Heart right ventricle (tissue), 16 donors: ENCODE results near the gene GALM. TPM values are rescaled to one million over a fixed set of nuclear protein-coding genes. Genes with fewer than 3 reads are reported as not detected.

Experiments
- ATAC-seq, 8 donors: fragments of 200-7000 bp; cut with Tn5 transposase; one replicate each; pipeline ENCODE4 v1.9.1; 2020; ENCODE audit warnings: mild to moderate bottlenecking in 8 of 8, moderate library complexity in 8 of 8, moderate number of reproducible peaks in 1 of 8
- DNase-seq, 2 donors: peaks; one replicate each; pipeline ENCODE4 v3.0.0-alpha.2; 2020
- H3K27ac ChIP-seq, 10 donors: fragments of 200-600 bp; sonication (generic) in 2 of 10; one replicate each; pipeline versions ENCODE4 v1.5.0 to v1.8.0; 2020 to 2022; ENCODE audit warnings: mild to moderate bottlenecking in 3 of 10
- H3K27me3 ChIP-seq, 7 donors: fragments of 200-600 bp; one replicate each; pipeline ENCODE4 v1.8.0; 2021 to 2022; ENCODE audit warnings: mild to moderate bottlenecking in 2 of 7
- H3K36me3 ChIP-seq, 9 donors: fragments of 200-600 bp; sonication (generic) in 1 of 9; one replicate each; pipeline versions ENCODE4 v1.5.0 to v1.8.0; 2020 to 2022; ENCODE audit warnings: mild to moderate bottlenecking in 2 of 9
- H3K4me1 ChIP-seq, 9 donors: fragments of 200-600 bp; sonication (generic) in 1 of 9; one replicate each; pipeline versions ENCODE4 v1.5.0 to v1.8.0; 2020 to 2022; ENCODE audit warnings: mild to moderate bottlenecking in 4 of 9
- H3K4me3 ChIP-seq, 10 donors: fragments of 200-600 bp; sonication (generic) in 2 of 10; one replicate each; pipeline versions ENCODE4 v1.5.0 to v1.8.0; 2020 to 2022; ENCODE audit warnings: mild to moderate bottlenecking in 7 of 10, moderate library complexity in 2 of 10
- H3K9me3 ChIP-seq, 11 donors: fragments of 200-600 bp in 10 of 11; sonication (generic) in 2 of 11; one replicate each; pipeline versions ENCODE4 v1.5.0 to v1.8.0; 2013 to 2022; ENCODE audit warnings: mild to moderate bottlenecking in 2 of 11, control low read depth in 1 of 11, moderate library complexity in 1 of 11
- CTCF ChIP-seq, 9 donors: fragments of 200-600 bp; sonication (generic) in 2 of 9; IDR thresholded peaks; one replicate each; pipeline versions ENCODE4 v1.5.0 to v1.8.0; 2021 to 2022; ENCODE audit warnings: antibody characterized with exemption in 9 of 9, mild to moderate bottlenecking in 5 of 9, moderate library complexity in 1 of 9
- WGBS, 2 donors: extraction: QIAGEN DNeasy Blood & Tissue Kit; methylation state at CpG; one replicate each; pipeline ENCODE4 v1.1.7; 2013; ENCODE audit warnings: inconsistent platforms in 1 of 2; 5-methylcytosine and 5-hydroxymethylcytosine counted together
- intact Hi-C, 10 donors: fragments of 100-400 bp; cut with DNase I; formaldehyde crosslinking; loops; one replicate each; pipeline versions ENCODE4 v1.11.1 to v1.14.2; 2022
- polyA plus RNA-seq, 2 donors: library from polyadenylated mRNA; stranded (reverse); fragments of 200-250 nt; gene quantifications; one replicate each; pipeline ENCODE4 v1.2.3, GENCODE V29; 2013
- total RNA-seq, 10 donors: library from RNA; stranded (reverse); fragmentation: NEBNext Ultra II Directional in 3 of 10; extraction: Animal tissue kit (Norgen Biotek cat#: 25700) in 3 of 10; gene quantifications; one replicate each; pipeline versions ENCODE4 v1.2.1 to v1.2.4, GENCODE V29; 2021 to 2023
- donor health status: Arrhythmogenic right ventricular cardiomyopathy.
- donor health status: ischemic (EF 13 %, LVEDD 7.1; RV severe dilation, severe dysfunction).
- donor health status: healthy with polysubstance abuse.
- donor health status: DM: no; HTN: yes; CAD: no.
- donor health status: DM: no; HTN: no; CAD: no.
- donor health status: ischemic (EF 25% LVEDD 6.9; RV normal size, moderate dysfunction).
- donor health status: ischemic (EF 25% LVEDD 5.7; RV mildly dilated, moderate dysfunction).
- donor health status: healthy.
- donor health status: DM: yes; HTN: yes; CAD: no.
- donor health status: Ischemic cardiomyopathy.
- donor health status: ischemic (EF 35%, LVEDD 5.7; RV mildly dilated, moderate dysfunction).
- donor health status: nonischemic (EF 11% LVEDD 7.7; RV severe dilation, severe dysfunction).
- donor health status: DM: yes; HTN: yes; CAD: no.
- donor health status: PGD.
- donor health status: ischemic (EF 29% LVEDD 5.4; RV normal size, mild dysfunction).
- donor health status: nonischemic (EF 23%, LVEDD 6.1; RV moderate dilation, normal function).

The GALM gene
- total and polyA plus RNA-seq, 12 donors, result 6.5 to 18.6 (median 11.0) TPM

- H3K27ac ChIP-seq, result peak overlapping the region in 1 of 10 donors; percentile 74
- peak in 2 of 8 donors; percentile 8 to 13 for ATAC-seq
- peaks cover 0 to 47% (median 0%) of the 10 kb centered on the region in 9 donors for H3K4me1 ChIP-seq
Observed at GRCh38 chr2:38653715-38654527, 12.0 kb upstream of the GALM start.

GRCh38 chr2:38654528-38655381, 11.2 kb upstream of the GALM start:
- Histone ChIP-seq H3K4me3 (no peak overlapping the region), H3K27me3 (no peaks in the 10 kb centered on the region), H3K27ac (peak overlapping the region in 1 of 10 donors; percentile 74), H3K9me3 (no peaks in the 10 kb centered on the region), H3K36me3 (no peaks in the 10 kb centered on the region), H3K4me1 (peaks cover 0 to 49% (median 0%) of the 10 kb centered on the region in 9 donors)
- DNase-seq (no peak), ATAC-seq (peak in 3 of 8 donors; percentile 37 to 48 (median 40))
- TF ChIP-seq CTCF (IDR thresholded peaks at IDR 0.05), result no peak
- intact Hi-C loops, result no loop called here
- WGBS, 2 donors, result 58 to 67% methylated on average over 13 of the region's 13 CpGs

More at GRCh38 chr2:38653715-38654527, 12.0 kb upstream of the GALM start:
- Histone ChIP-seq H3K9me3 (no peaks in the 10 kb centered on the region), H3K4me3 (no peak overlapping the region), H3K36me3 (no peaks in the 10 kb centered on the region), H3K27me3 (no peaks in the 10 kb centered on the region)
- DNase-seq, result no peak
- TF ChIP-seq CTCF (IDR thresholded peaks at IDR 0.05), result no peak
- WGBS, 2 donors, result 83 to 84% methylated on average over 10 of the region's 10 CpGs
- intact Hi-C loops, result no loop called here

DNA sequence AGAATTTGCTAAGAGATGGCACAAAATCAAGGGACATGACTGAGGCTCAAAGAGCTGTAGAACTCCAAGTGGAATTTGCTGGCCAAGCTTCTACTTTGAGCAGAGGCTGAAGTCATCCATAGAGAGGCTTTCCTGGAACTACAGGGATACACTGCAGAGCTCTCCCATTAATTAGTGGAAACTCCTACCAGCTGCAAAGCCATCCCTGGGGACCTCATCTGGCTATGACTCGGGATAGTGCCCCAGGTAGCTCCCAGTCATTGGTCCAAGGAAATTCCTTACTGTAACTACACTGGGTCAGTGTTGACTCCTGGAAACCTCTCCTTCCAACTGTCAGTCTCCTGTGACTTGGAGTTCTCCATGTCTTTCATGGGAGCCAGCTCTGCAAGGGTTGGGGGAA, 10.5 kb upstream of the GALM start:
- intact Hi-C loops, result no loop called here
- Histone ChIP-seq H3K4me3 (no peak overlapping the region), H3K27ac (no peak overlapping the region), H3K27me3 (no peaks in the 10 kb centered on the region), H3K9me3 (no peaks in the 10 kb centered on the region), H3K4me1 (peaks cover 0 to 49% (median 0%) of the 10 kb centered on the region in 9 donors), H3K36me3 (no peaks in the 10 kb centered on the region)
- no peak for TF ChIP-seq CTCF (IDR thresholded peaks at IDR 0.05)
- no peak for ATAC-seq
- WGBS, 2 donors, result 83% methylated on average over 1 of the region's 1 CpG
- DNase-seq, result no peak

GRCh38 chr2:38656866-38657480, 8.9 kb upstream of the GALM start:
- Histone ChIP-seq H3K27ac (no peak overlapping the region), H3K36me3 (no peaks in the 10 kb centered on the region), H3K4me3 (no peak overlapping the region), H3K27me3 (no peaks in the 10 kb centered on the region), H3K4me1 (peaks cover 0 to 45% (median 0%) of the 10 kb centered on the region in 9 donors), H3K9me3 (no peaks in the 10 kb centered on the region)
- no peak for DNase-seq
- intact Hi-C loops, result no loop called here
- 75 to 92% methylated on average over 4 of the region's 4 CpGs for WGBS, 2 donors
- TF ChIP-seq CTCF (IDR thresholded peaks at IDR 0.05), result no peak
- ATAC-seq, result no peak
